Gastroesophageal sphincter (tissue), 4 donors: Measurements from ENCODE around the gene TRRAP. TPM values are rescaled to one million over a fixed set of nuclear protein-coding genes. Genes with fewer than 3 reads are reported as not detected.
A peak's percentile ranks its signal among the peaks of the same experiment; 100 is the strongest.
"Not testable (repeated sequence)": the region's sequence is repeated elsewhere in the genome, so short reads cannot be mapped to it uniquely, and the experiment has no call there.

Experiments used
- ATAC-seq: fragments of 150-250 bp; one replicate; pipeline ENCODE4 v1.9.1; 2016; ENCODE audit warnings: mild to moderate bottlenecking, moderate library complexity
- H3K27ac ChIP-seq, 4 donors: fragments of 200-600 bp; sonication (generic) in 3 of 4; 1 replicate in 3 of 4; 2 replicates in 1 of 4; pipeline ENCODE4 v1.5.1; 2016 to 2019
- H3K27me3 ChIP-seq: fragments of 200-600 bp; sonication (generic); one replicate; pipeline ENCODE4 v1.5.1; 2019
- H3K36me3 ChIP-seq, 2 donors: fragments of 200-600 bp; sonication (generic); one replicate each; pipeline ENCODE4 v1.5.1; 2019; ENCODE audit warnings: control low read depth in 1 of 2
- H3K4me1 ChIP-seq, 3 donors: fragments of 200-600 bp; sonication (generic); 1 replicate in 2 of 3; 2 replicates in 1 of 3; pipeline ENCODE4 v1.5.1; 2016 to 2019; ENCODE audit warnings: control low read depth in 2 of 3
- H3K4me3 ChIP-seq, 2 donors: fragments of 200-600 bp; sonication (generic); one replicate each; pipeline ENCODE4 v1.5.1; 2019; ENCODE audit warnings: mild to moderate bottlenecking in 1 of 2, moderate library complexity in 1 of 2
- H3K9me3 ChIP-seq, 3 donors: fragments of 200-600 bp; sonication (generic); one replicate each; pipeline ENCODE4 v1.5.1; 2017 to 2019; ENCODE audit warnings: control low read depth in 2 of 3
- EP300 ChIP-seq: sonication (generic); formaldehyde crosslinking; IDR thresholded peaks from one replicate; pipeline ENCODE4 v1.6.1; 2017; ENCODE audit warnings: antibody characterized with exemption, mild to moderate bottlenecking
- POLR2A ChIP-seq, 2 donors: fragments of 450-650 bp; IDR thresholded peaks; one replicate each; pipeline ENCODE4 v1.6.1; 2017; ENCODE audit warnings: antibody characterized with exemption in 2 of 2, mild to moderate bottlenecking in 2 of 2, moderate library complexity in 1 of 2
- POLR2AphosphoS5 ChIP-seq: sonication (generic); formaldehyde crosslinking; IDR thresholded peaks from one replicate; pipeline ENCODE4 v1.6.1; 2017; ENCODE audit warnings: antibody characterized with exemption
- WGBS, 2 donors: methylation state at CpG; one replicate each; pipeline ENCODE4 v1.1.5; 2018; ENCODE audit warnings: low coverage in 1 of 2; 5-methylcytosine and 5-hydroxymethylcytosine counted together
- total RNA-seq, 4 donors: library from RNA; depleted of rRNA; stranded (reverse); fragments of >200 nt; gene quantifications; one replicate each; pipeline ENCODE4 v1.1.0, GENCODE V29; 2016
- TF ChIP-seq, protein P1 (sequence below), 4 experiments: fragments of 200-600 bp in 2 of 4; fragments of 450-650 bp in 2 of 4; sonication (generic) in 1 of 4; IDR thresholded peaks; one replicate each; pipeline ENCODE4 v1.5.1; 2017 to 2019; ENCODE audit warnings: antibody characterized with exemption in 4 of 4, mild to moderate bottlenecking in 2 of 4, moderate library complexity in 2 of 4

The TRRAP gene
- total RNA-seq, 4 donors from 2014 or later = 19.1 to 34.8 (median 28.4) TPM

DNA sequence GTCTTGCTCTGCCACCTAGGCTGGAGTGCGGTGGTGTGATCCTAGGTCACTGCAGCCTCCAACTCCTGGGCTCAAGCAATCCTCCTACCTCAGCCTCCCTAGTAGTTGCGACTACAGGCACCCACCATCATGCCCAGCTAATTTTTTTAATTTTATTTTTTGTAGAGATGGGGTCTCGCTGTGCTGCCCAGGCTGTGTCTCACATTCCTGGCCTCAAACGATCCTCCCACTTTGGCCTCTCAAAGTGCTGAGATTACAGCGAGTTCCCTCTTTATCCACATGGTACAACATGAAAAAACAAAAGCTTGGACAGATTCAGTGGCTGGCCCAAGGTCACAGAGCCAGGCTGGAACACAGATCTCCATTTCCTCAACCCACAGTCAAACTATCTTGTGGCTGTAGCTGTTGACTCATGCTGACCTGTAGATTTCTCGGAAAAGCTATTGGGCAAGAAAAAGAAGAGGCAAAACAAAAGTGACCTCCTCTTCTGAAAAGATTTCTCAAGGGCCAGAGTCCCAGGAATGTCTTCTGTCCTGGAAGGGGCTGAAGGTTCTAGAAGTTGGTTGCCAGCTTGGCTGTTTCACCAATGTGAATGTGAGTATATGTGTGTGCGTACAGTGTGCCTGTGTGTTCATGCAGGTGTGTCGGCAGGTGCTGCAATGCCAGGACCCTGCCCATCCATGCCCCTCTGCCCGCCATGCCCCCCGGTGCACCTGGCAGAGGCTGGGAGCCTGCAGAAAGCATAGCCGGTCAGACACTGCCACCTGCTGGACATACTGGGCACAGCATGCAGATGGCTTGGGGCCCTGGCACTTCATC is 36.9 kb upstream of the TRRAP start:
- Histone ChIP-seq H3K27ac (no peak overlapping the region), H3K4me3 (no peak overlapping the region), H3K4me1 (peaks cover 0 to 5% (median 0%) of the 10 kb centered on the region in 3 donors), H3K27me3 (peaks cover 33% of the 10 kb centered on the region), H3K36me3 (no peaks in the 10 kb centered on the region), H3K9me3 (no peaks in the 10 kb centered on the region)
- ATAC-seq = peak; percentile 66
- TF ChIP-seq POLR2A (IDR thresholded peaks at IDR 0.05) = no peak
- TF ChIP-seq, protein P1, sequence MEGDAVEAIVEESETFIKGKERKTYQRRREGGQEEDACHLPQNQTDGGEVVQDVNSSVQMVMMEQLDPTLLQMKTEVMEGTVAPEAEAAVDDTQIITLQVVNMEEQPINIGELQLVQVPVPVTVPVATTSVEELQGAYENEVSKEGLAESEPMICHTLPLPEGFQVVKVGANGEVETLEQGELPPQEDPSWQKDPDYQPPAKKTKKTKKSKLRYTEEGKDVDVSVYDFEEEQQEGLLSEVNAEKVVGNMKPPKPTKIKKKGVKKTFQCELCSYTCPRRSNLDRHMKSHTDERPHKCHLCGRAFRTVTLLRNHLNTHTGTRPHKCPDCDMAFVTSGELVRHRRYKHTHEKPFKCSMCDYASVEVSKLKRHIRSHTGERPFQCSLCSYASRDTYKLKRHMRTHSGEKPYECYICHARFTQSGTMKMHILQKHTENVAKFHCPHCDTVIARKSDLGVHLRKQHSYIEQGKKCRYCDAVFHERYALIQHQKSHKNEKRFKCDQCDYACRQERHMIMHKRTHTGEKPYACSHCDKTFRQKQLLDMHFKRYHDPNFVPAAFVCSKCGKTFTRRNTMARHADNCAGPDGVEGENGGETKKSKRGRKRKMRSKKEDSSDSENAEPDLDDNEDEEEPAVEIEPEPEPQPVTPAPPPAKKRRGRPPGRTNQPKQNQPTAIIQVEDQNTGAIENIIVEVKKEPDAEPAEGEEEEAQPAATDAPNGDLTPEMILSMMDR (IDR thresholded peaks at IDR 0.05) = peak in 3 of 4 experiments; percentile 91 to 98 (median 95)
- 53 to 57% methylated on average over 4 to 6 of the region's 11 CpGs for WGBS, 2 donors

DNA sequence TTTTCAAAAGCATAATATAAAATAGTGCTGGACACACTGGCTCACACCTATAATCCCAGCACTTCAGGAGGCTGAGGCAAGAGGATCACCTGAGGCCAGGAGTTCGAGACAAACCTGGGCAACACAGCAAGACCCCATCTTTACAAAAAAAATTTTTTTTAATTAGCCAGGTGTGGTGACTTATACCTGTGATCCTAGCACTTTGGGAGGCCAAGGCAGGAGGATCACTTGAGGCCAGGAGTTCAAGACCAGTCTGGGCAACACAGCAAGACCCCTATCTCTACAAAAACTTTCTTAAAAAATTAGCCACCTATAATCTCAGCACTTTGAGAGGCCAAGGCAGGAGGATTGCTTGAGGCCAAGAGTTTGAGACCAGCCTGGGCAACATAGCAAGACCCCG is 35.8 kb upstream of the TRRAP start:
- not testable (repeated sequence) for H3K36me3 ChIP-seq, H3K4me1 ChIP-seq, H3K9me3 ChIP-seq, H3K27ac ChIP-seq, H3K4me3 ChIP-seq, ATAC-seq
- 80 to 93% methylated on average over 2 of the region's 2 CpGs for WGBS, 2 donors
- peaks cover 23% of the 10 kb centered on the region for H3K27me3 ChIP-seq

GRCh38 chr7:98848918-98849317 is 29.4 kb upstream of the TRRAP start:
- TF ChIP-seq, protein P1 (IDR thresholded peaks at IDR 0.05) = no peak
- TF ChIP-seq POLR2A (IDR thresholded peaks at IDR 0.05) (no peak), EP300 (no peak), POLR2AphosphoS5 (no peak)
- no peaks in the 10 kb centered on the region for H3K27me3 ChIP-seq
- no peak overlapping the region for H3K27ac ChIP-seq
- no peaks in the 10 kb centered on the region for H3K36me3 ChIP-seq
- no peak for ATAC-seq
- H3K4me3 ChIP-seq = no peak overlapping the region
- H3K9me3 ChIP-seq = peaks cover 0 to 22% (median 0%) of the 10 kb centered on the region in 3 donors
- no peaks in the 10 kb centered on the region for H3K4me1 ChIP-seq
- no CpG with 5 or more reads among the region's 3 CpGs for WGBS, 2 donors

GRCh38 chr7:98852826-98853225 is 25.5 kb upstream of the TRRAP start:
- Histone ChIP-seq H3K9me3 (peaks cover 0 to 19% (median 0%) of the 10 kb centered on the region in 3 donors), H3K27me3 (peaks cover 19% of the 10 kb centered on the region), H3K36me3 (no peaks in the 10 kb centered on the region), H3K27ac (no peak overlapping the region), H3K4me1 (no peaks in the 10 kb centered on the region), H3K4me3 (no peak overlapping the region)
- WGBS, 2 donors = 50 to 63% methylated on average over 2 to 3 of the region's 4 CpGs
- ATAC-seq = no peak
- TF ChIP-seq POLR2A (IDR thresholded peaks at IDR 0.05) (no peak), EP300 (no peak), POLR2AphosphoS5 (no peak)
- TF ChIP-seq, protein P1 (IDR thresholded peaks at IDR 0.05) = no peak

GRCh38 chr7:98855610-98856422 is 22.5 kb upstream of the TRRAP start:
- Histone ChIP-seq H3K27me3 (peaks cover 42% of the 10 kb centered on the region), H3K9me3 (no peaks in the 10 kb centered on the region), H3K27ac (no peak overlapping the region), H3K4me3 (no peak overlapping the region), H3K36me3 (no peaks in the 10 kb centered on the region), H3K4me1 (no peaks in the 10 kb centered on the region)
- TF ChIP-seq EP300 (no peak), POLR2A (IDR thresholded peaks at IDR 0.05) (no peak), POLR2AphosphoS5 (no peak)
- TF ChIP-seq, protein P1 (IDR thresholded peaks at IDR 0.05) = no peak
- WGBS, 2 donors = 53 to 60% methylated on average over 2 to 10 of the region's 24 CpGs
- ATAC-seq = no peak
